ENCODE data around the gene CCPG1.
"Not testable (repeated sequence)": the region's sequence is repeated elsewhere in the genome, so short reads cannot be mapped to it uniquely, and the experiment has no call there.

Gene CCPG1

DNA sequence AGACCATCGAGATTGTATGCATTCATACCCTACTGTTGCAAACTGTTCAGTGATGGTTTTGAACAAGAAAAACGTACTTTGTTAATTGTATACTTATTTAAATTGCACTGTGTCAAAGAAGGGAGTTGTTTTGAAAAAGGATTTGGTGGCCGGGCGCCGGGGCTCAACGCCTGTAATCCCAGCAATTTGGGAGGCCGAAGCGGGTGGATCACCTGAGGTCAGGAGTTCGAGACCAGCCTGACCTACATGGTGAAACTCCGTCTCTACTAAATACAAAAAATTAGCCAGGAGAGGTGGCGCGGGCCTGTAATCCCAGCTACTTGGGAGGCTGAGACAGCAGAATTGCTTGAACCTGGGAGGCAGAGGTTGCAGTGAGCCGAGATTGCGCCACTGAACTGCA is 817 bp upstream of the CCPG1 start:
- peak overlapping the region; percentile 92 for H3K4me3 ChIP-seq (ENCODE audit: low read length)
- peak overlapping the region; percentile 89 for H3K9ac ChIP-seq (ENCODE audit: low read length)
- DNase-seq (ENCODE audit: low read depth); H3K27me3 ChIP-seq (replicated peaks; ENCODE audit: control insufficient read depth, insufficient read depth, low read length); H3K36me3 ChIP-seq (ENCODE audit: control insufficient read depth, insufficient read depth, low read length, severe bottlenecking); H3K9me3 ChIP-seq (ENCODE audit: control insufficient read depth, low read length): not testable (repeated sequence)
- peaks cover 28% of the 10 kb centered on the region for H3K4me1 ChIP-seq (ENCODE audit: control insufficient read depth, insufficient read depth, low read length)

DNA sequence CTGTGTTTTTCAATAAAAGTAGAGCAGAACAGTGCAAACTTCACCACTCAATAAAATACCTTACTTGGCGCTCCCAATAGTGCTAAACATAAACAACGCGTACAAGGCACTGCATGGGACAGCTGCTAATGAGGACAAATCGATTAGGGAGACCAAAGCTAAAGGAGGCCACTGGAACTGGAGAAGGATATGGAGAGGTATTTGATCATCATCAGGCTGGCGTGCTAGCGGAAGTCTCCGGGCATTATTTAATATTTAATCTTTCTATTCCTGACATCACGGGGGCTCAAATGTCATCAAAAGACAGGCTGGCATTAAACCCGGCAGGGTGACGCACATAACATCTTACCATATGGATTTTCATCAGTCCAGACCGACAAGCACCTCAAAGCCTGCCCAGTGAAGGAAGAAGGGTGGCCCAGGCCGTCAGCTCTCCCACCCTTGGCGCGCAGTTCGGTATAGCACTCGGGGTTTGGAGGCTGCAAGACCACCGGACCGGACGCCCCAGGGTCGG is 604 bp downstream of the CCPG1 start:
- peak; percentile 66 for DNase-seq (ENCODE audit: low read depth)
- Histone ChIP-seq H3K27me3 (replicated peaks; ENCODE audit: control insufficient read depth, insufficient read depth, low read length) (no peaks in the 10 kb centered on the region), H3K36me3 (ENCODE audit: control insufficient read depth, insufficient read depth, low read length, severe bottlenecking) (no peaks in the 10 kb centered on the region)

DNA sequence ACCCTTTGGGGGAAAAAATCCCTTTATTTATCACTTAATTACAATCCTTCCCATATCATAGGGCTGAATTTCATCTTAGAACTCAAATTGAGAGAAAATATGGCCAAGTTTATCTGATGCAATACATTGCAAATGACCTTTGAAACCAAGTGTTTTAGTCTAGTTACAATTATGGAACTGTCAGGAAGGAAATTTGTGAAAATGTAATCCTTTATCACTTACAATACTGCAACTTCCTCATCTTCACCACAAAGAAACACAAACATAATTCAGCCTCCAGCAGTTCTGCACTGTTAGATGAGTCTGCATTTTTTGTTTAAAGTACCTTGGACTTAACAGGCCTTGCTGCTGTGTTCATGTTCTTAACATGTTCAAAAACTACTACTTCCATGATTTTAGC is 4.6 kb downstream of the CCPG1 start:
- no peaks in the 10 kb centered on the region for H3K27me3 ChIP-seq (replicated peaks; ENCODE audit: control insufficient read depth, insufficient read depth, low read length)
- no peaks in the 10 kb centered on the region for H3K9me3 ChIP-seq (ENCODE audit: control insufficient read depth, low read length)
- peak overlapping the region; percentile 81 for H3K9ac ChIP-seq (ENCODE audit: low read length)
- H3K36me3 ChIP-seq (ENCODE audit: control insufficient read depth, insufficient read depth, low read length, severe bottlenecking): no peaks in the 10 kb centered on the region
- peak overlapping the region; percentile 42 for H3K4me3 ChIP-seq (ENCODE audit: low read length)
- H3K4me1 ChIP-seq (ENCODE audit: control insufficient read depth, insufficient read depth, low read length): peaks cover 49% of the 10 kb centered on the region
- DNase-seq (ENCODE audit: low read depth): peak; percentile 75

More for the DNA sequence above, 604 bp downstream of the CCPG1 start:
- Histone ChIP-seq H3K9me3 (ENCODE audit: control insufficient read depth, low read length) (no peaks in the 10 kb centered on the region), H3K9ac (ENCODE audit: low read length) (peak overlapping the region; percentile 89), H3K4me3 (ENCODE audit: low read length) (peak overlapping the region; percentile 92), H3K4me1 (ENCODE audit: control insufficient read depth, insufficient read depth, low read length) (peaks cover 42% of the 10 kb centered on the region)

DNA sequence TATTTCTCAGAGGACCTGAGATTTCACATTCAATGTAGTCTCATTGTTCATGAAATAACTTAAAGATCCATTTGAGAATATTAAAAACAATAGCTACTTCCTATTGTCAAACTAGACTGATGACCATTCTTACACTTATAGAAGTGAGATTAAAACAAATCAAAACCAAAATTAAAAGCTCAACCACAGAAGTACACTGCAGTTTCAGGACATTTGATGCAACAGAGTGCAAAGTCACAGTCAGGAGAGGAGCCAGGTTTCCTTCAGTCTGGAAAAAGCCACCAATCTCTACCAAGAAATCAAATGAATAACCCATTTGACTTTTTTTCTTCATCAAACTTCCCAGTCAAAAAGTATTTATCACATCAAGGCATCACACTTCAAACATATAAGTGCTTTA is 5.5 kb downstream of the CCPG1 start:
- DNase-seq (ENCODE audit: low read depth): peak; percentile 71
- peak overlapping the region; percentile 42 for H3K4me3 ChIP-seq (ENCODE audit: low read length)
- peak overlapping the region; percentile 81 for H3K9ac ChIP-seq (ENCODE audit: low read length)
- H3K27me3 ChIP-seq (replicated peaks; ENCODE audit: control insufficient read depth, insufficient read depth, low read length): no peaks in the 10 kb centered on the region
- peaks cover 49% of the 10 kb centered on the region for H3K4me1 ChIP-seq (ENCODE audit: control insufficient read depth, insufficient read depth, low read length)
- H3K36me3 ChIP-seq (ENCODE audit: control insufficient read depth, insufficient read depth, low read length, severe bottlenecking): no peaks in the 10 kb centered on the region
- H3K9me3 ChIP-seq (ENCODE audit: control insufficient read depth, low read length): no peaks in the 10 kb centered on the region

DNA sequence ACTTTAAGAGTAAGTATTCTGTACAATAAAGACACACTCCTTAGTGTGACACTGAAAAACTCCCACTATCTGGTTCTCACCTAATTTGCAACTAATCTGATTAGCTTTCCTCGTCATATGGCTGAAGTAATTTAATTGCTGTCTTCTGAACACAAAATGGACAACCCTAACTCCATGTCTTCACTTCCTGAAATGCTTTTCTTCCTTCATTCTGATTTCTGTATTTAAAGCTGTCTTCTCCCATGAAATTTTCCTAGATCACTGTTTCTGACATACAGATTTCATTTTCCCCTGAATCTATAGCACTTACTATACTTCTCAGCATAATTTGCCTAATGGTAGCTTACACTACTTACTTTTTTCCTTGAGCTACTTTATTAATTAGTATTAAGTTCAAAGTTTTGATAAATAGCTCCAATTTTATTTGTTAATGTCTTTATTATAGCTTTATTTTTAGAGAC is 6.3 kb downstream of the CCPG1 start:
- peak overlapping the region; percentile 42 for H3K4me3 ChIP-seq (ENCODE audit: low read length)
- no peaks in the 10 kb centered on the region for H3K9me3 ChIP-seq (ENCODE audit: control insufficient read depth, low read length)

DNA sequence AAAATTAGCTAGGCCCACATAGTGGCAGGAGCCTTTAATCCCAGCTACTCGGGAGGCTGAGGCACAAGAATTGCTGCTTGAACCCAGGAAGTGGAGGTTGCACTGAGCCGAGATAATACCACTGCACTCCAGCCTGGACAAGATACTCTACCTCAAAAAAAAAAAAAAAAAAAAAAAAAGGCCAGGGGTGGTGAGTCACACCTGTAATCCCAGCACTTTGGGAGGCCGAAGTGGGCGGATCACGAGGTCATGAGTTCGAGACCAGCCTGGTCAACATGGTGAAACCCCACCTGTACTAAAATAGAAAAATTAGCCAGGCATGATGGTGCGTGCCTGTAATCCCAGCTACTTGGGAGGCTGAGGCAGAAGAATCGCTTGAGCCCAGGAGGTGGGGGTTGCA is 8.1 kb downstream of the CCPG1 start:
- DNase-seq (ENCODE audit: low read depth); H3K9me3 ChIP-seq (ENCODE audit: control insufficient read depth, low read length); H3K27me3 ChIP-seq (replicated peaks; ENCODE audit: control insufficient read depth, insufficient read depth, low read length); H3K36me3 ChIP-seq (ENCODE audit: control insufficient read depth, insufficient read depth, low read length, severe bottlenecking); H3K4me3 ChIP-seq (ENCODE audit: low read length); H3K9ac ChIP-seq (ENCODE audit: low read length): not testable (repeated sequence)
- H3K4me1 ChIP-seq (ENCODE audit: control insufficient read depth, insufficient read depth, low read length): peaks cover 34% of the 10 kb centered on the region

More for the DNA sequence above, 6.3 kb downstream of the CCPG1 start:
- H3K36me3 ChIP-seq (ENCODE audit: control insufficient read depth, insufficient read depth, low read length, severe bottlenecking): no peaks in the 10 kb centered on the region
- H3K9ac ChIP-seq (ENCODE audit: low read length): no peak overlapping the region
- no peak for DNase-seq (ENCODE audit: low read depth)
- peaks cover 45% of the 10 kb centered on the region for H3K4me1 ChIP-seq (ENCODE audit: control insufficient read depth, insufficient read depth, low read length)
- no peaks in the 10 kb centered on the region for H3K27me3 ChIP-seq (replicated peaks; ENCODE audit: control insufficient read depth, insufficient read depth, low read length)

DNA sequence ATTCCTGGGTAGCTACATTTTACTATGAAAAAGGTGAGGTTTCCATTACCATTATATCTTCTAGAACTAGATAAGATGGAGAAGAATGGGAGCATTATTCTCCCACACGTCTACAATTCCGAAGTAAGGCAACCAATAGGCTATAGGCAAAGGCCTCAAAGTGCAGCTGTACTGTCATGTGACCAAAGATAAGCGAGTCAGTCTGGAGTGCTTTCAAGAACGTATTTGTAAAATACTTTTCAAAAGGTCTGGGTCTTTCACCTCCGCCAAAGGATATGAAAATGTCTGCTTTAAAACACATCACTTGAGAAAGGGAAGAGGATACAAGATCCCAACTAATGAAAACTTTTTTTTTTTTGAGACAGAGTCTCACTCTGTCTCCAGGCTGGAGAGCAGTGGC is 9.9 kb downstream of the CCPG1 start:
- no peaks in the 10 kb centered on the region for H3K27me3 ChIP-seq (replicated peaks; ENCODE audit: control insufficient read depth, insufficient read depth, low read length)
- H3K36me3 ChIP-seq (ENCODE audit: control insufficient read depth, insufficient read depth, low read length, severe bottlenecking): peaks cover 3% of the 10 kb centered on the region
- H3K9me3 ChIP-seq (ENCODE audit: control insufficient read depth, low read length): no peaks in the 10 kb centered on the region
- no peak for DNase-seq (ENCODE audit: low read depth)
- H3K9ac ChIP-seq (ENCODE audit: low read length): no peak overlapping the region
- H3K4me3 ChIP-seq (ENCODE audit: low read length): no peak overlapping the region
- H3K4me1 ChIP-seq (ENCODE audit: control insufficient read depth, insufficient read depth, low read length): peaks cover 17% of the 10 kb centered on the region

DNA sequence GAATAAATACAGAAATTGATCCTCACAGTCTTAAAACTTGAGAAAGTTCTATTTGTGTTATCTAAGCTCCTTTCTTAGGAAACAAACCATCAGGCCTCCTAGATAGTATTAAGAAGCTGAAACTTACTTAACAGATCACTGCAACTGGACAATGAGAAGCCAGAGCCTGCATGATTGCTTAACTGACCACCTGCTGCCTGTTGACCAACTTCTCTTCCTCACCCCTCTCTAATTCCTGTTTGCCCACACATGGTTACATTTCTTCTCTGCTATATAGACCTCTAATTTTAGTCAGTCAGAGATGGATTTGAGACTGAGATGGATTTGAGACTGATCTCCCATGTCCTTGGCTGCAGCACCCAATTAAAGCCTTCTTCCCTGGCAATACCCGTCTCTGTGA is 13.5 kb downstream of the CCPG1 start:
- H3K9me3 ChIP-seq (ENCODE audit: control insufficient read depth, low read length): no peaks in the 10 kb centered on the region
- H3K27me3 ChIP-seq (replicated peaks; ENCODE audit: control insufficient read depth, insufficient read depth, low read length): no peaks in the 10 kb centered on the region
- H3K36me3 ChIP-seq (ENCODE audit: control insufficient read depth, insufficient read depth, low read length, severe bottlenecking): peaks cover 3% of the 10 kb centered on the region
- H3K4me3 ChIP-seq (ENCODE audit: low read length): no peak overlapping the region
- peak; percentile 22 for DNase-seq (ENCODE audit: low read depth)
- no peaks in the 10 kb centered on the region for H3K4me1 ChIP-seq (ENCODE audit: control insufficient read depth, insufficient read depth, low read length)
- no peak overlapping the region for H3K9ac ChIP-seq (ENCODE audit: low read length)

DNA sequence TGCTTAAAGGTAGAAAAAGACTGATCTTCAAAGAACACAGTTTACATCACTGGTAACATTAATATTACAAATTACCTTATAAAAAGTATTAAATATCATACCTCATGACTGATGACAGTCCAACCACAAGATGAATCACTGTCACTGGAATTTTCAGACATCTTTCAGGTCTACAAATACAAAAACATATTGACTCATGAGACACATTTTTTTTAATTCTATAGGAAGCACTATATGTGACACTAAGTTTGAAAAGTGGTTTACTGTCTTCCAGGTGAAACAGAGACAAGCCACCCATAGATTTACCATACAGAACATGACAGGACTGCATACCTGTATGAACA is 18.9 kb downstream of the CCPG1 start:
- Histone ChIP-seq H3K4me1 (ENCODE audit: control insufficient read depth, insufficient read depth, low read length) (peaks cover 3% of the 10 kb centered on the region), H3K27me3 (replicated peaks; ENCODE audit: control insufficient read depth, insufficient read depth, low read length) (no peaks in the 10 kb centered on the region), H3K36me3 (ENCODE audit: control insufficient read depth, insufficient read depth, low read length, severe bottlenecking) (peaks cover 20% of the 10 kb centered on the region), H3K4me3 (ENCODE audit: low read length) (no peak overlapping the region), H3K9ac (ENCODE audit: low read length) (no peak overlapping the region), H3K9me3 (ENCODE audit: control insufficient read depth, low read length) (no peaks in the 10 kb centered on the region)
- no peak for DNase-seq (ENCODE audit: low read depth)

DNA sequence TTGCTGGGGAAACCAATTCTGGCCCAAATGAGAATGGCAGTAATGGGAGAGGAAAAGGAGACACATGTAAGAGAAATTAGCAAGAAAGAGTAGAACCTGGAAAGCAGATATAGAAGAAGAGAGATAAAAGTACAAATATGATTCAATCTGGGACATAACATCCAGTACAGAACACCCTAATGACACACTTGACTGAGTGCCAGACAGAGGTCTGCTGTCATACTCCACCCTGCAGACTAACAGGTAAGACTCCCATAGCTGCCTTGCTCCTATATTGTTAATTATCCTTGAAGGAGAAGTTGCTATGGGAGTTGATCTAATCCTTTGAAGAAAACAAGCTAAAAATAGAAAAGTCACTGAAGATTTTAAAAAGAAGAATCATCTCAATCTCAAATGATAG is 21.1 kb downstream of the CCPG1 start:
- no peak for DNase-seq (ENCODE audit: low read depth)
- Histone ChIP-seq H3K9ac (ENCODE audit: low read length) (no peak overlapping the region), H3K36me3 (ENCODE audit: control insufficient read depth, insufficient read depth, low read length, severe bottlenecking) (peaks cover 34% of the 10 kb centered on the region), H3K4me3 (ENCODE audit: low read length) (no peak overlapping the region), H3K9me3 (ENCODE audit: control insufficient read depth, low read length) (no peaks in the 10 kb centered on the region), H3K27me3 (replicated peaks; ENCODE audit: control insufficient read depth, insufficient read depth, low read length) (no peaks in the 10 kb centered on the region), H3K4me1 (ENCODE audit: control insufficient read depth, insufficient read depth, low read length) (peaks cover 3% of the 10 kb centered on the region)

DNA sequence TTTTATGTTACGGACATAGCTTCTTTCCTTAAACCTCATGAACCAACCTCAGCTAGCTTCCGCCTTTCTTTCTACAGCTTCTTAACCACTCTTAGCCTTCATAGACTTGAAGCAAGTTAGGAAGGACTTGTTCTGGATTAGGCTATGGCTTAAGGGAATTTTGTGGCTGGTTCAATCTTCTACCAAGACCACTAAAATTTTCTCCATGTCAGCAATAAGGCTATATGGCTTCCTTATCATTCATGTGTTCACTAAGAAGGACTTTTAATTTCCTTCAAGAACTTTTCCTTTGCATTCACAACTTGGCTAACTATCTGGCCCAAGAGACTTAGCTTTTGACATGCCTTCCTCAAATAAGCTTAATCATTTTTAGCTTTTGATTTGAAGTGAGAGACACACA is 24.5 kb downstream of the CCPG1 start:
- no peaks in the 10 kb centered on the region for H3K27me3 ChIP-seq (replicated peaks; ENCODE audit: control insufficient read depth, insufficient read depth, low read length)
- no peak for DNase-seq (ENCODE audit: low read depth)
- H3K36me3 ChIP-seq (ENCODE audit: control insufficient read depth, insufficient read depth, low read length, severe bottlenecking): peaks cover 52% of the 10 kb centered on the region
- H3K9me3 ChIP-seq (ENCODE audit: control insufficient read depth, low read length): no peaks in the 10 kb centered on the region
- no peak overlapping the region for H3K9ac ChIP-seq (ENCODE audit: low read length)
- H3K4me1 ChIP-seq (ENCODE audit: control insufficient read depth, insufficient read depth, low read length): no peaks in the 10 kb centered on the region
- H3K4me3 ChIP-seq (ENCODE audit: low read length): no peak overlapping the region

DNA sequence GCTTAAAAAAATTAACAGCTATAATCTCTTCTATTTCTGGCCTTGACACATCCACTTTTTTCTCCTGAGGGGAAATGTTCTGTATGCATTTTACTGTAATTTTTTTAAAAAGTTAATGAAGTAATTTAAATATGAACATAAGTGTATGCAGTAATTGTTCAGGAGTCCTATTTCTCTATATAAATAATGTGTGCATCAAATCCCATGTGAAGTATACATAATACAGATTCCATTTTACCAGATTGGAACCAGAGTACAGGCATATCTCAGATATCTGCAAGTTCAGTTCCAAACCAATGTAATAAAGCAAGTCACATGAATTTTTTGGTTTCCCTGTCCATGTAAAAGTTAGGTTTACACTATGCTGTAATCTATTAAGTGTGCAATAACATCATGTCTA is 26.6 kb downstream of the CCPG1 start:
- H3K9ac ChIP-seq (ENCODE audit: low read length): no peak overlapping the region
- H3K9me3 ChIP-seq (ENCODE audit: control insufficient read depth, low read length): no peaks in the 10 kb centered on the region
- no peaks in the 10 kb centered on the region for H3K27me3 ChIP-seq (replicated peaks; ENCODE audit: control insufficient read depth, insufficient read depth, low read length)
- H3K36me3 ChIP-seq (ENCODE audit: control insufficient read depth, insufficient read depth, low read length, severe bottlenecking): peaks cover 61% of the 10 kb centered on the region
- H3K4me3 ChIP-seq (ENCODE audit: low read length): no peak overlapping the region
- no peak for DNase-seq (ENCODE audit: low read depth)
- no peaks in the 10 kb centered on the region for H3K4me1 ChIP-seq (ENCODE audit: control insufficient read depth, insufficient read depth, low read length)

Data from adipocyte (in vitro differentiated cells).